Stimulated activated CD8-positive, alpha-beta memory T cell treated with anti-CD3 and anti-CD28 coated beads, Interleukin-12 subunit alpha, Interleukin-12 subunit beta, amount 100 ng/mL, for 24 hours (primary cell): ENCODE results near the gene LPP.

ENCODE experiments used
- DNase-seq: peaks from one replicate; pipeline ENCODE4 v3.0.0-alpha.2; 2020; ENCODE audit errors: extremely low read depth

LPP gene

GRCh38 chr3:188510366-188510765, 356.4 kb downstream of the LPP start:
- DNase-seq = no peak

GRCh38 chr3:188513662-188514328, 359.8 kb downstream of the LPP start:
- DNase-seq = no peak

- no peak for DNase-seq
These were observed 362.6 kb downstream of the LPP start for GRCh38 chr3:188516515-188516914.

GRCh38 chr3:188518416-188518815, 364.5 kb downstream of the LPP start:
- DNase-seq = no peak

- DNase-seq = no peak
These were observed 365.0 kb downstream of the LPP start for GRCh38 chr3:188518835-188519452.

- DNase-seq = no peak
These were observed 366.5 kb downstream of the LPP start for GRCh38 chr3:188520466-188520865.

GRCh38 chr3:188522115-188522514, 368.2 kb downstream of the LPP start:
- DNase-seq = no peak

- no peak for DNase-seq
These were observed 369.3 kb downstream of the LPP start for GRCh38 chr3:188523291-188523690.

- no peak for DNase-seq
These were observed 370.1 kb downstream of the LPP start for GRCh38 chr3:188524052-188524451.

GRCh38 chr3:188526057-188526456, 372.1 kb downstream of the LPP start:
- no peak for DNase-seq

GRCh38 chr3:188527389-188527788, 373.4 kb downstream of the LPP start:
- no peak for DNase-seq

- DNase-seq = no peak
These were observed 374.4 kb downstream of the LPP start for GRCh38 chr3:188528396-188528795.

- DNase-seq = no peak
These were observed 375.3 kb downstream of the LPP start for GRCh38 chr3:188529228-188529627.

- no peak for DNase-seq
These were observed 376.3 kb downstream of the LPP start for GRCh38 chr3:188530226-188530625.

- DNase-seq = no peak
These were observed 377.3 kb downstream of the LPP start for GRCh38 chr3:188531210-188531609.

GRCh38 chr3:188533172-188533571, 379.2 kb downstream of the LPP start:
- DNase-seq = no peak

- DNase-seq = no peak
These were observed 379.8 kb downstream of the LPP start for GRCh38 chr3:188533612-188534357.

- DNase-seq = no peak
These were observed 380.7 kb downstream of the LPP start for GRCh38 chr3:188534633-188535032.

- no peak for DNase-seq
These were observed 383.6 kb downstream of the LPP start for GRCh38 chr3:188537606-188538005.

- no peak for DNase-seq
These were observed 385.1 kb downstream of the LPP start for GRCh38 chr3:188539037-188539436.

- DNase-seq = no peak
These were observed 385.8 kb downstream of the LPP start for GRCh38 chr3:188539631-188540194.

- no peak for DNase-seq
These were observed 388.2 kb downstream of the LPP start for GRCh38 chr3:188542196-188542595.

GRCh38 chr3:188544012-188544411, 390.1 kb downstream of the LPP start:
- no peak for DNase-seq
